RWPE1 (cell line): ENCODE data around the gene KRTAP6-1.

Source experiments
- CTCF ChIA-PET: fragments of 350-600 bp; sonication (Branson Sonifier 250); formaldehyde crosslinking; extraction: SDS; loops from one replicate; lab custom pipeline; 2021; lab: Yijun Ruan, JAX
- POLR2A ChIA-PET: fragments of 400-600 bp; formaldehyde crosslinking; extraction: SDS; loops from one replicate; lab custom pipeline; 2020; ENCODE audit warnings: antibody characterized with exemption; ENCODE audit not compliant: low non-redundant PET; lab: Yijun Ruan, JAX
- DNase-seq: peaks from one replicate; pipeline ENCODE4 v3.0.0; 2012; ENCODE audit warnings: low spot score
- H3K27ac ChIP-seq: fragments of 450-650 bp; 2 replicates; pipeline ENCODE4 v1.5.1; 2017
- TF ChIP-seq, protein P1 (sequence below): fragments of 450-650 bp; conservative IDR thresholded peaks from 2 replicates; pipeline ENCODE4 v1.5.1; 2017; ENCODE audit warnings: low read depth, mild to moderate bottlenecking

Gene KRTAP6-1

DNA sequence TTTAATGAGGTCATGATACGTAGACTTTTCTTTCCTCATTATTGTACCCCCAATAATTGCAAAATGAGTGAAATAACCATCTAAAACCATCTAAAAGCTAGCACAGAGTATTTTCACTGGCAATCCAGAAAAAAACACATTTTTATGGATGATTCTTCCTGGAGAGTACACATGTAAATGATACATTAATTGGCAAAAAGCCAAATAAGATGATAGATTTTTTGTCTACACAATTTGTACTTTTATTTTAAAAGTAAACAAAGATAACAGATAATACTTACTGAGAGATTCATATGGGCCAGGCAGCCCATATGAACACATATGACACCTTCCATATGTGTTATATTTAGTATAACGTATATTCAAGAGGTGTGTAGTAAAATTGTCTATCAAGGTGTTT lies 50.1 kb downstream of the KRTAP6-1 start:
- DNase-seq, result no peak
- ChIA-PET CTCF (interaction anchor here (0.6 kb wide), 1 partner anchor 243 kb away, joined by 7 read pairs; no protein-coding TSS in a partner anchor), POLR2A (no interaction called here)
- TF ChIP-seq, protein P1, sequence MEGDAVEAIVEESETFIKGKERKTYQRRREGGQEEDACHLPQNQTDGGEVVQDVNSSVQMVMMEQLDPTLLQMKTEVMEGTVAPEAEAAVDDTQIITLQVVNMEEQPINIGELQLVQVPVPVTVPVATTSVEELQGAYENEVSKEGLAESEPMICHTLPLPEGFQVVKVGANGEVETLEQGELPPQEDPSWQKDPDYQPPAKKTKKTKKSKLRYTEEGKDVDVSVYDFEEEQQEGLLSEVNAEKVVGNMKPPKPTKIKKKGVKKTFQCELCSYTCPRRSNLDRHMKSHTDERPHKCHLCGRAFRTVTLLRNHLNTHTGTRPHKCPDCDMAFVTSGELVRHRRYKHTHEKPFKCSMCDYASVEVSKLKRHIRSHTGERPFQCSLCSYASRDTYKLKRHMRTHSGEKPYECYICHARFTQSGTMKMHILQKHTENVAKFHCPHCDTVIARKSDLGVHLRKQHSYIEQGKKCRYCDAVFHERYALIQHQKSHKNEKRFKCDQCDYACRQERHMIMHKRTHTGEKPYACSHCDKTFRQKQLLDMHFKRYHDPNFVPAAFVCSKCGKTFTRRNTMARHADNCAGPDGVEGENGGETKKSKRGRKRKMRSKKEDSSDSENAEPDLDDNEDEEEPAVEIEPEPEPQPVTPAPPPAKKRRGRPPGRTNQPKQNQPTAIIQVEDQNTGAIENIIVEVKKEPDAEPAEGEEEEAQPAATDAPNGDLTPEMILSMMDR, result no peak
- H3K27ac ChIP-seq, result no peak overlapping the region
